K562 (cell line): ENCODE results near the gene KAT7. TPM values are rescaled to one million over a fixed set of nuclear protein-coding genes. Genes with fewer than 3 reads are reported as not detected.
A peak's percentile ranks its signal among the peaks of the same experiment; 100 is the strongest.

Source experiments
- CC2D1A ChIP-seq: fragments of 450-650 bp; IDR thresholded peaks from 2 replicates; pipeline ENCODE4 v1.6.1; 2017; ENCODE audit warnings: mild to moderate bottlenecking
- CCNT2 ChIP-seq: IDR thresholded peaks from 2 replicates; pipeline ENCODE4 v1.6.1; 2011; ENCODE audit warnings: borderline replicate concordance, low read depth, mild to moderate bottlenecking, moderate library complexity, mixed read lengths, low read length; ENCODE audit not compliant: insufficient read length; ENCODE audit errors: extremely low read depth
- E4F1 ChIP-seq: fragments of 250-450 bp; sonication (Bioruptor Pico); IDR thresholded peaks from 2 replicates; pipeline ENCODE4 v1.5.0; 2021; ENCODE audit warnings: mild to moderate bottlenecking, borderline replicate concordance
- ELF1 ChIP-seq: fragments of 200-800 bp; sonication (Bioruptor generic); IDR thresholded peaks from 2 replicates; pipeline ENCODE4 v1.6.1; 2016; ENCODE audit warnings: missing genetic modification characterization, missing compliant biosample characterization
- ERF ChIP-seq: fragments of 450-650 bp; formaldehyde crosslinking; IDR thresholded peaks from 2 replicates; pipeline ENCODE4 v1.4.0; 2020; ENCODE audit warnings: mild to moderate bottlenecking, mixed read lengths
- GABPA ChIP-seq: fragments of 200-800 bp; sonication (Bioruptor generic); conservative IDR thresholded peaks from 2 replicates; pipeline ENCODE4 v1.6.1; 2016; ENCODE audit warnings: low read depth, missing genetic modification characterization, missing compliant biosample characterization
- HDAC6 ChIP-seq: IDR thresholded peaks from 2 replicates; pipeline ENCODE4 v1.6.1; 2012; ENCODE audit warnings: low read depth, mild to moderate bottlenecking, control low read depth, inconsistent platforms, low read length, moderate library complexity
- ILK ChIP-seq: fragments of 450-650 bp; IDR thresholded peaks from 2 replicates; pipeline ENCODE4 v1.6.1; 2016; ENCODE audit warnings: missing genetic modification characterization, low read depth, mild to moderate bottlenecking, missing compliant biosample characterization, moderate library complexity, borderline replicate concordance
- KAT7 ChIP-seq: sonication (generic); formaldehyde crosslinking; IDR thresholded peaks from 2 replicates; pipeline ENCODE4 v1.8.0; 2022; ENCODE audit warnings: missing genetic modification reagents, mild to moderate bottlenecking, borderline replicate concordance
- MIER1 ChIP-seq: fragments of 450-650 bp; IDR thresholded peaks from 2 replicates; pipeline ENCODE4 v1.6.1; 2016; ENCODE audit warnings: antibody characterized with exemption, mild to moderate bottlenecking, low read depth
- OTX1 ChIP-seq: fragments of 450-650 bp; formaldehyde crosslinking; IDR thresholded peaks from 2 replicates; pipeline ENCODE4 v1.4.0; 2022; ENCODE audit warnings: mild to moderate bottlenecking
- POLR2H ChIP-seq: IDR thresholded peaks from 2 replicates; pipeline ENCODE4 v1.6.1; 2016; ENCODE audit warnings: missing genetic modification characterization, low read depth, mild to moderate bottlenecking, control low read depth, missing compliant biosample characterization, moderate library complexity
- RBM14 ChIP-seq: fragments of 200-400 bp; formaldehyde crosslinking; IDR thresholded peaks from 2 replicates; pipeline ENCODE4 v1.6.1; 2018; ENCODE audit warnings: low read depth, mild to moderate bottlenecking, low read length, moderate library complexity, borderline replicate concordance; ENCODE audit not compliant: insufficient read depth
- SMARCA4 ChIP-seq: fragments of 450-650 bp; IDR thresholded peaks from 2 replicates; pipeline ENCODE4 v1.6.1; 2016
- SRSF1 ChIP-seq: fragments of 200-400 bp; formaldehyde crosslinking; IDR thresholded peaks from 2 replicates; pipeline ENCODE4 v1.6.1; 2017; ENCODE audit warnings: mild to moderate bottlenecking, low read depth, low read length, moderate library complexity
- TAL1 ChIP-seq: fragments of 450-650 bp; IDR thresholded peaks from 2 replicates; pipeline ENCODE4 v1.6.1; 2016; ENCODE audit warnings: mild to moderate bottlenecking
- ZBTB5 ChIP-seq: fragments of 450-650 bp; IDR thresholded peaks from 2 replicates; pipeline ENCODE4 v1.6.1; 2017; ENCODE audit warnings: antibody characterized with exemption
- ZNF395 ChIP-seq: fragments of 200-800 bp; sonication (Bioruptor generic); IDR thresholded peaks from 2 replicates; pipeline ENCODE4 v1.6.1; 2017; ENCODE audit warnings: missing genetic modification characterization, missing compliant biosample characterization
- ZNF41 ChIP-seq: fragments of 250-450 bp; sonication (Bioruptor Pico); conservative IDR thresholded peaks from 2 replicates; pipeline ENCODE4 v1.4.0; 2020; ENCODE audit warnings: mild to moderate bottlenecking
- ZNF511 ChIP-seq: sonication (generic); formaldehyde crosslinking; IDR thresholded peaks from 2 replicates; pipeline ENCODE4 v1.8.0; 2022; ENCODE audit warnings: mild to moderate bottlenecking, missing genetic modification reagents
- polyA plus RNA-seq, 8 experiments: library from polyadenylated mRNA; depleted of rRNA in 4 of 8; stranded (reverse) in 5 of 8; unstranded in 3 of 8; fragments of >200 nt; fragmentation: Nextera tagmentation in 2 of 8; fragmentation: Illumina TruSeq in 1 of 8; extraction: Ambion mirVana in 2 of 8; extraction: Trizol in 1 of 8; gene quantifications; 2 replicates each; pipeline versions ENCODE4 v1.2.1 to v1.2.3, GENCODE V29; 2011 to 2014; ENCODE audit warnings: inconsistent platforms in 1 of 8, missing spikeins in 1 of 8
- total RNA-seq, 7 experiments: library from RNA; depleted of rRNA in 6 of 7; stranded (reverse); fragments of >200 nt in 6 of 7; fragmentation: Illumina TruSeq in 2 of 7; extraction: Trizol in 2 of 7; gene quantifications; 2 replicates each; pipeline versions ENCODE4 v1.2.1 to v1.2.3, GENCODE V29; 2011 to 2021; ENCODE audit warnings: low replicate concordance in 1 of 7

KAT7 gene
- total and polyA plus RNA-seq, 9 of the 15 experiments (the other 6 are each of a cell fraction or from before 2014, with no cell fraction given): 10.8 to 57.3 (median 34.8) TPM

GRCh38 chr17:49832840-49833599 is 44.5 kb downstream of the KAT7 start (continued):
- TF ChIP-seq ERF (CRISPR knock-in tag): no peak
- peak; percentile 77 for TF ChIP-seq SMARCA4
- TF ChIP-seq HDAC6: no peak
- TF ChIP-seq TAL1: peak; percentile 67
- TF ChIP-seq POLR2H: peak; percentile 70
- TF ChIP-seq CCNT2: peak; percentile 53
- no peak for TF ChIP-seq KAT7
- no peak for TF ChIP-seq E4F1
- no peak for TF ChIP-seq MIER1
- no peak for TF ChIP-seq RBM14
- no peak for TF ChIP-seq ZNF511 (CRISPR knock-in tag)
- no peak for TF ChIP-seq SRSF1
- TF ChIP-seq ZNF41: 0 out of 2 replicates have a peak, but pooled peaks have one; percentile 38
- TF ChIP-seq OTX1 (CRISPR knock-in tag): 0 out of 2 replicates have a peak, but pooled peaks have one; percentile 15
- TF ChIP-seq GABPA (tag): peak; percentile 85
- no peak for TF ChIP-seq ZNF395
- no peak for TF ChIP-seq CC2D1A
- no peak for TF ChIP-seq ZBTB5
- no peak for TF ChIP-seq ILK
- no peak for TF ChIP-seq ELF1 (tag)
